ENCODE results near the gene RLIM.

DNA sequence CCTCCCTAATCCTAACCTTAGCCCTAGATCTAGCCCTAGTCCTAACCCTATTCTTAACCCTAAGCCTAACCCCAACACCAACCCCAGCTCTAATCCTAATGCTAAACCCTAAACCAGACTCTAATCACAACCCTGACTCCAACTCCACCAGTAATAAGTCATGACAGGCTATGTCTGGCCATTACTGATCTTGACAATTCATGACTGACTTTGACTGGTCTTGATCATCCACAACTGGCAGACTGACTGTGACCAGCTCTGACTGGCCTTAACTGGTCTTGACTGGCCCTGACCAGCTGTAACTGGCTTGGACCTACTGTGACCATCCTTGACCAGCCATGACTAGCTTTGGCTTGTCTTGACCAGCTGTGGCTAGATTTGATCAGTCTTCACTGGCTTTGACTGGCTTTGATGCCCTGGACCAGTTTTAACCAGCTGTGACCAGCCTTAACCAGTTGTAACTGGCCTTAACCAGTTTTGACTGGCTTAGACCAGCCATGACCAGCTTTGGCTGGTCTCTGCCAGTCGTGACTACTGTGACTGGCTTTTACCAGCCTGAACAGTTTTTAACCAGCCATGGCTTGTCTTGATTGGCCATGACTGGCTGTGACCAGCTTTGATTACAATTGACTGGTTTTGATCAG lies 68.4 kb downstream of the RLIM start:
- TF ChIP-seq POLR2A (IDR thresholded peaks at IDR 0.05; ENCODE audit: low read length) (no peak), GATA1 (IDR thresholded peaks at IDR 0.05; ENCODE audit: low read depth, low read length) (no peak)
